ENCODE data around the gene PLCB3. TPM values are rescaled to one million over a fixed set of nuclear protein-coding genes. Genes with fewer than 3 reads are reported as not detected.

Gene PLCB3
- total and polyA plus RNA-seq, 8 donors = 5.7 to 13.1 (median 6.9) TPM

DNA sequence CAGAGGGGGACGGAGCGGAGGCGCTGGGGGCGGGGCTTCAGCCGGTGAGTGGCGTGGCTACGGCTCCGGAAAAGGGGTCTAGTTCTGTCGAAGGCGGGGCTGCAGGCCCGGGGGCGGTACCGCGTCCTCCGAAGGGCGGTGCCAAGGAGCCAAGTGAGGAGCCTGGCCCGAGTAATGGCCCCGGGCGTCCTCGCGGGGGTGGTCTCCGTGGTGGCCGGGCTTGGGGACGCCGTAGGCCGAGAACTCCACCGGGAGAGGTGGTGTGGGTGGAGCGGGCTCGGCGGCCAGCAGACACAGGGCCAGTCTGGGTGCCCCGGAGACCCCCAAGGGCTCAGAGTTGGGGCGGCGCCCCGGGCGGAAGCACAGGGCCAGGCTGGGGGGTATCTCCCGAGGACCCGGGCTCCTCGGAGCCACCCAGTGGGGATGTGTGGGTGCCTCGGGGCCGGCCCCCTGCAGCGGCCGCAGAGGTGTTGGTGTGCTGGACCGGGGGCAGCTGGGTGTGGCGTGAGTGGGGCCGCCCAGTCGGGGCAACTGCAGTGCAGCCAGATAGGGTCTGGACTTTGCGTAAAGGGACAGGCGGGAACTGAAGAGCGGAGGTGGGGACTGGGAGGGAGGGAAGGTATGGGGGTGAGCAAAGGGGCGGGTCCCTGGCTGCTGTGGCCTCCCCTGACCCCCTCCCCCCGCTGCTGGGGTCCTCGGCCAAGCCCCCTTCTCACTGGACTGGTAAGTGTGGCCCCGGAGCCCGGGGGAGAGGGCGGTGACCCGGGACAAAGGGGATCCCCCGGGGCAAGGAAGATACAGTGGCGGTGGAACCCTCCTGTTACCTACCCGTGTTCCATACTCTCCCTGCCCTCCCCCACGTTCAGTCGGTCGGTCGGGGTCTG lies 9.6 kb upstream of the PLCB3 start:
- H3K27ac ChIP-seq = peak overlapping the region; percentile 97 to 100 (median 98)
- intact Hi-C loops (cut with DNase I) = no loop called here

DNA sequence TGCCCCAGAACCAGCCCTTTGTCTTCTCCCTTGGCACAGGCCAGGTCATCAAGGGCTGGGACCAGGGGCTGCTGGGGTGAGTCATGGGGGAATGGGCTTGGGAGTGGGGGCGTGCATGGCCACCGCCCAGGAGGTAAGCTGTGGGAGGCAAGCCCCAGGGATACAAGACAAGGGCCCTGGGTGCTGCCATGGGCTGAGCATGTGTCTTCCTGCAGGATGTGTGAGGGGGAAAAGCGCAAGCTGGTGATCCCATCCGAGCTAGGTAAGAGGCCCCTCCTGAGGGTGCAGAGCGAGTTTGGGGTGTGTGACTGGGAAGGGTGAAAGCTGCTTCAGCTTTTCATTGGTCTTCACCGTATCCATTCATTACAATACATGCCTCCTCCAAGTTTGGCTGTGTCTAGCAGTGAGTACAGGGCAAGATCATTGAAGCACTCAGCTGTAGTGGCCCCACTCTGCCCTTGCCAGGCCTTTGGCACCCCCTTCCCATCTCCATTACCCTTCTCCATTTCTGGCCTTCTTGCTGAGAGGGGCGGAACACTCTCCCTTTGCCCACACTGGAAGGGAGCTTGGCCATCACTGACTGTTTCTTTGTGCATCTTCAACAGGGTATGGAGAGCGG lies 8.0 kb upstream of the PLCB3 start:
- FAIRE-seq (no peak), ATAC-seq (no peak), DNase-seq (no peak)
- H3K4me1 ChIP-seq = peaks cover 22 to 44% (median 33%) of the 10 kb centered on the region in 3 donors
- intact Hi-C loops (cut with DNase I) = no loop called here
- no peaks in the 10 kb centered on the region for H3K36me3 ChIP-seq
- H3K27ac ChIP-seq = peak overlapping the region in 1 of 4 donors; percentile 100
- H3K4me3 ChIP-seq = peak overlapping the region in 2 of 4 donors; percentile 78
- WGBS, 2 donors = 65 to 73% methylated on average over 8 of the region's 8 CpGs
- TF ChIP-seq, protein P1, sequence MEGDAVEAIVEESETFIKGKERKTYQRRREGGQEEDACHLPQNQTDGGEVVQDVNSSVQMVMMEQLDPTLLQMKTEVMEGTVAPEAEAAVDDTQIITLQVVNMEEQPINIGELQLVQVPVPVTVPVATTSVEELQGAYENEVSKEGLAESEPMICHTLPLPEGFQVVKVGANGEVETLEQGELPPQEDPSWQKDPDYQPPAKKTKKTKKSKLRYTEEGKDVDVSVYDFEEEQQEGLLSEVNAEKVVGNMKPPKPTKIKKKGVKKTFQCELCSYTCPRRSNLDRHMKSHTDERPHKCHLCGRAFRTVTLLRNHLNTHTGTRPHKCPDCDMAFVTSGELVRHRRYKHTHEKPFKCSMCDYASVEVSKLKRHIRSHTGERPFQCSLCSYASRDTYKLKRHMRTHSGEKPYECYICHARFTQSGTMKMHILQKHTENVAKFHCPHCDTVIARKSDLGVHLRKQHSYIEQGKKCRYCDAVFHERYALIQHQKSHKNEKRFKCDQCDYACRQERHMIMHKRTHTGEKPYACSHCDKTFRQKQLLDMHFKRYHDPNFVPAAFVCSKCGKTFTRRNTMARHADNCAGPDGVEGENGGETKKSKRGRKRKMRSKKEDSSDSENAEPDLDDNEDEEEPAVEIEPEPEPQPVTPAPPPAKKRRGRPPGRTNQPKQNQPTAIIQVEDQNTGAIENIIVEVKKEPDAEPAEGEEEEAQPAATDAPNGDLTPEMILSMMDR (IDR thresholded peaks at IDR 0.05) = no peak
- no peaks in the 10 kb centered on the region for H3K9me3 ChIP-seq
- H3K27me3 ChIP-seq = no peaks in the 10 kb centered on the region

More for the DNA sequence above, 9.6 kb upstream of the PLCB3 start:
- TF ChIP-seq, protein P1 (IDR thresholded peaks at IDR 0.05) = no peak
- Histone ChIP-seq H3K36me3 (no peaks in the 10 kb centered on the region), H3K4me3 (peak overlapping the region; percentile 78 to 91 (median 80)), H3K9me3 (no peaks in the 10 kb centered on the region), H3K4me1 (peaks cover 29 to 48% (median 43%) of the 10 kb centered on the region in 3 donors), H3K27me3 (no peaks in the 10 kb centered on the region)
- FAIRE-seq (no peak), ATAC-seq (peak in 3 of 4 donors; percentile 0 to 4 (median 2)), DNase-seq (peak in 4 of 6 donors; percentile 70 to 100 (median 85))
- WGBS, 2 donors = 0% methylated on average over 60 to 63 of the region's 63 CpGs

DNA sequence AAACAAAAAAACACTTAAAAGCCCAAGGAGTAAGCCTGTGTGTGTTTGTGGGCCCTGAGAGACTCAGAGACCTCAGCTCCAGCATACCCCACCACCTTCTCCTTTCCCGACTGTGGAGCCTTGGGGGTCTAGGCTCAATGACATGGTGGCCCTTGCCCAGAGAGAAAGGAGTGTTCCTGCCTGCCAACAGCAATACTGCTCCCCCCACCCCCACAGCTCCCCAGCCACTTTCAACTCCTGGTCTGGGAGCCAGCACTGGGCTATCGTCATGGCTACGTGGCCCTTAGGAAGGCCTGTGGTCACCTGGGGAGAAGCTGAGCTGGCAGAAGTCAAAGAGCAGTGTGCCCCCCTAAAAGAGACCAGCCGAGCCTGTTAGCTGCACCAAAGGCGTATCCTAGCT lies 7.2 kb upstream of the PLCB3 start:
- Histone ChIP-seq H3K4me1 (peaks cover 14 to 36% (median 25%) of the 10 kb centered on the region in 3 donors), H3K27me3 (no peaks in the 10 kb centered on the region), H3K4me3 (peak overlapping the region in 2 of 4 donors; percentile 54 to 70), H3K36me3 (no peaks in the 10 kb centered on the region), H3K27ac (peak overlapping the region in 1 of 4 donors; percentile 88), H3K9me3 (no peaks in the 10 kb centered on the region)
- intact Hi-C loops (cut with DNase I) = no loop called here
- TF ChIP-seq, protein P1 (IDR thresholded peaks at IDR 0.05) = no peak
- no peak for FAIRE-seq
- no peak for DNase-seq
- no peak for ATAC-seq
- WGBS, 2 donors = 32 to 37% methylated on average over 5 of the region's 5 CpGs

DNA sequence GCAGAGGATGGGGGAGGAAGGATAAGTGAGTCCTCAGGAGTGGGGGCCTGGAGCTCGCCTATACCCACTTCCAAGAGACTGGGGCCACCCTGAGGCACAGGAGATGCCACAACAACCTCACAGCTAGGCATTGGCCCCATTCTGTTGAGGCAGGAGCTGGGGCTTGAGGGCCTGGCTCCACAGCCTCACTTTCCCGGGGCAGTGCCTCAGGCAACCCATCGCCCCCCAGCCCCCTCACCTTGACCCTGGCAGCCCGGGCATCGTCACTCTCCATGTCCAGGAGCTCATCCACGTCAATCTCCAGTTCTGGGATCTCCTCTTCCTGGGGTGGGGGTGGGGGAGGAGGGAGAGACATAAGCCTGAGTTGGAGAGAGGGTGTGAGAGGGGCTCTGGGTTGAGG lies 6.4 kb upstream of the PLCB3 start:
- peaks cover 5 to 28% (median 17%) of the 10 kb centered on the region in 3 donors for H3K4me1 ChIP-seq
- H3K4me3 ChIP-seq = peak overlapping the region in 3 of 4 donors; percentile 35 to 70 (median 54)

More for the DNA sequence above, 6.4 kb upstream of the PLCB3 start:
- H3K9me3 ChIP-seq = no peaks in the 10 kb centered on the region
- TF ChIP-seq, protein P1 (IDR thresholded peaks at IDR 0.05) = no peak
- H3K36me3 ChIP-seq = no peaks in the 10 kb centered on the region
- no peak for FAIRE-seq
- ATAC-seq = no peak
- intact Hi-C loops (cut with DNase I) = no loop called here
- WGBS, 2 donors = 8 to 16% methylated on average over 6 of the region's 6 CpGs
- no peak for DNase-seq
- no peaks in the 10 kb centered on the region for H3K27me3 ChIP-seq
- peak overlapping the region; percentile 76 to 89 (median 83) for H3K27ac ChIP-seq
